Adrenal gland (tissue), 12 donors: ENCODE measurements around the gene SIVA1. TPM values are rescaled to one million over a fixed set of nuclear protein-coding genes. Genes with fewer than 3 reads are reported as not detected.
A peak's percentile ranks its signal among the peaks of the same experiment; 100 is the strongest.

Source experiments
- DNase-seq, 7 donors: peaks; one replicate each; pipeline ENCODE4 v3.0.0-alpha.2; 2019 to 2020
- H3K27ac ChIP-seq, 5 donors: fragments of 200-600 bp; sonication (generic) in 4 of 5; 1 replicate in 3 of 5; 2 replicates in 2 of 5; pipeline versions ENCODE4 v1.5.1 to v1.8.0; 2016 to 2020; ENCODE audit warnings: mild to moderate bottlenecking in 1 of 5
- H3K27me3 ChIP-seq: fragments of 200-600 bp; 2 replicates; pipeline ENCODE4 v1.8.0; 2021
- H3K36me3 ChIP-seq, 2 donors: fragments of 200-600 bp; replicated peaks in 1 of 2; 1 replicate in 1 of 2; 2 replicates in 1 of 2; pipeline versions ENCODE4 v1.5.1 to v1.8.0; 2018 to 2022
- H3K4me1 ChIP-seq, 2 donors: fragments of 200-600 bp; replicated peaks in 1 of 2; 1 replicate in 1 of 2; 2 replicates in 1 of 2; pipeline versions ENCODE4 v1.5.1 to v1.8.0; 2018 to 2021
- H3K4me3 ChIP-seq, 4 donors: fragments of 200-600 bp; sonication (generic) in 3 of 4; one replicate each; pipeline ENCODE4 v1.5.1; 2016 to 2018
- H3K9me3 ChIP-seq, 3 donors: fragments of 200-600 bp; sonication (generic) in 1 of 3; replicated peaks in 1 of 3; 1 replicate in 2 of 3; 2 replicates in 1 of 3; pipeline versions ENCODE4 v1.5.1 to v1.8.0; 2016 to 2021
- CTCF ChIP-seq, 6 experiments: fragments of 450-650 bp in 4 of 6; fragments of 200-600 bp in 2 of 6; sonication (generic) in 1 of 6; IDR thresholded peaks; 1 replicate in 5 of 6; 2 replicates in 1 of 6; pipeline versions ENCODE4 v1.5.1 to v1.8.0; 2016 to 2021; ENCODE audit warnings: antibody characterized with exemption in 6 of 6, mild to moderate bottlenecking in 2 of 6, moderate library complexity in 1 of 6
- POLR2A ChIP-seq, 2 donors: fragments of 450-650 bp; IDR thresholded peaks; one replicate each; pipeline ENCODE4 v1.6.1; 2017; ENCODE audit warnings: antibody characterized with exemption in 2 of 2, mild to moderate bottlenecking in 2 of 2, moderate library complexity in 1 of 2
- WGBS, 4 donors: extraction: QIAGEN DNeasy Blood & Tissue Kit in 2 of 4; methylation state at CpG; one replicate each; pipeline versions ENCODE4 v1.1.5 to v1.1.7; 2013 to 2017; 5-methylcytosine and 5-hydroxymethylcytosine counted together
- intact Hi-C, 2 donors: fragments of 100-400 bp; cut with DNase I; formaldehyde crosslinking; loops; one replicate each; pipeline versions ENCODE4 v1.14.1 to v1.15.0; 2022 to 2023
- polyA plus RNA-seq, 3 donors: library from polyadenylated mRNA; stranded (reverse); fragments of 200-250 nt in 2 of 3; fragments of 350-450 nt in 1 of 3; fragmentation: Illumina TruSeq in 1 of 3; extraction: RNeasy Lipid Tissue Mini Kit (QIAGEN cat#74804) in 1 of 3; gene quantifications; one replicate each; pipeline ENCODE4 v1.2.3, GENCODE V29; 2013 to 2014
- total RNA-seq, 9 donors: library from RNA; depleted of rRNA in 4 of 9; stranded (reverse); fragments of >200 nt in 4 of 9; fragments of 120-200 nt in 1 of 9; fragmentation: NEBNext Ultra II Directional in 1 of 9; extraction: Animal tissue kit (Norgen Biotek cat#: 25700) in 1 of 9; gene quantifications; one replicate each; pipeline versions ENCODE4 v1.1.0 to v1.2.4, GENCODE V29; 2013 to 2023
- donor health status: healthy with polysubstance abuse.
- donor health status: Bipolar disorder and iron deficiency.
- donor health status: DM: yes; HTN: yes; CAD: no.
- donor health status: DM: no; HTN: no; CAD: no.
- donor health status: DM: no; HTN: no; CAD: no.
- donor health status: DM: yes; HTN: yes; CAD: no.

The SIVA1 gene
- total and polyA plus RNA-seq, 12 donors, result 2.0 to 294 (median 83.2) TPM

DNA sequence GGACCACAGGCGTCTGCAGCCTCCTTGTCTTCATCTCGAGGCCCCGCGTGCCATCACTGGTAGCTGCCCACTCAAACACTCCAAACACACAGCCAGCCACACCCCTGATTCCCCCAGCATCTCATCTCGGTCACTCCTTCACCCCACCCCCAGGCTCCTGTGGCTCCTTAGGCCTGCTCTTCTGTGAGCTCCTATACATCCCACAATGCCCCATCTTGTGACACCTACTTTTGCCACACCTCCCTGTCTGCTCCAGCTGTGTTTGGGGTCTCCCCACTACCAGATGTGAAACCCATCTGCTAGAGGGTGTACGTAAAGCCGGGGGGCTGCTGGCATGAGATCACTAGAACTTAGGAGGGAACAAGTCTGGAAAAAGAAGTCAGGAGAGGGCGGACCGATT lies 38.5 kb downstream of the SIVA1 start:
- peaks cover 54 to 84% of the 10 kb centered on the region in 2 donors for H3K4me1 ChIP-seq

DNA sequence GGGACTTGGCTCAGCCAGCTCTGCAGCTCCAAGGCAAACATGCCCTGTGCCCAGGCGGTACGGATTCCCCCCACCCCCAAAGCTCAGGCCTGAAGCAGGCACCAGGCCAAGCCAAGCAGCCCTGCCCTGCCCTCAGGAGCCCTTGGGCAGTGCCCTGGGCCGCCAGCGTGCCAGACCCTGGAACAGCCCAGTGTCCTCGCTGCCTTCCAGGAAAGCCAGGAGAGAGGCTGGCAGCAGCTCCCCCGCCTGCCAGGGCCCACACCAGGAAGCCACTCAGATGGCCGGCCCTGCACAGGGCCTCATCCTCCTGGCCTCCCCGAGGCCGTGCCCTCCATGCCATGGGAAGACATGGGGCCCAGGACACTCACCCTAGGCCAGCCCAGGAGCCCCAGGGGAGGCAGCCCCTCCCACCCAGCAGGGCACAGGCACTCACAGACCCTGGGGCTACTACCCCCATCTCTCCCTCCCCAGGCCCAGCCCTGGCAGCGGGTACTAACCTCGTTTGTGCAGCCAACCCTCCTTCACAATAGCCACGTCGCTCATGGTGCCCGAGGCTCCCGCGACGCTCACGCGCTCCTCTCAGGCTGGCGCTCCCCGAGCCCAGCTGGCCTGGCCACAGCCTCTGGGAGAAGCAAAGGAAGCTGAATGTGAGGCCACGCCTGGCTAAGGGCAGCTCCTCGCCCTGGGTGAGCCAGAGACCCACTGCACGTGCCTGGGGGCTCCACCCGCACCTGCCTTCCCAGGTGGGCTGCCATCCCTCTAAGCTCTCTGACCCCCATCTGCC lies 39.3 kb downstream of the SIVA1 start:
- 43 to 73% (median 48%) methylated on average over 8 to 25 of the region's 25 CpGs for WGBS, 4 donors
- intact Hi-C loops, result no loop called here
- TF ChIP-seq POLR2A (IDR thresholded peaks at IDR 0.05) (peak in 1 of 2 donors; percentile 53), CTCF (IDR thresholded peaks at IDR 0.05) (no peak)
- H3K4me3 ChIP-seq, result no peak overlapping the region
- H3K9me3 ChIP-seq, result no peaks in the 10 kb centered on the region
- DNase-seq, result peak; percentile 89 to 95 (median 92)
- H3K36me3 ChIP-seq, result peaks cover 0 to 21% of the 10 kb centered on the region in 2 donors
- no peaks in the 10 kb centered on the region for H3K27me3 ChIP-seq
- H3K4me1 ChIP-seq, result peaks cover 54 to 77% of the 10 kb centered on the region in 2 donors
- H3K27ac ChIP-seq, result peak overlapping the region; percentile 58 to 97 (median 71)

More for the DNA sequence above, 38.5 kb downstream of the SIVA1 start:
- DNase-seq, result no peak
- 76 to 91% (median 82%) methylated on average over 7 to 9 of the region's 9 CpGs for WGBS, 4 donors
- Histone ChIP-seq H3K4me3 (no peak overlapping the region), H3K36me3 (peaks cover 0 to 21% of the 10 kb centered on the region in 2 donors), H3K27ac (peak overlapping the region; percentile 54 to 97 (median 71)), H3K9me3 (no peaks in the 10 kb centered on the region), H3K27me3 (no peaks in the 10 kb centered on the region)
- intact Hi-C loops, result no loop called here
- no peak for TF ChIP-seq POLR2A (IDR thresholded peaks at IDR 0.05)
- no peak for TF ChIP-seq CTCF (IDR thresholded peaks at IDR 0.05)

GRCh38 chr14:104792945-104793702 lies 40.2 kb downstream of the SIVA1 start:
- Histone ChIP-seq H3K9me3 (no peaks in the 10 kb centered on the region), H3K27ac (peak overlapping the region; percentile 58 to 97 (median 71)), H3K27me3 (no peaks in the 10 kb centered on the region), H3K4me3 (peak overlapping the region in 1 of 4 donors; percentile 96), H3K36me3 (peaks cover 0 to 21% of the 10 kb centered on the region in 2 donors), H3K4me1 (peaks cover 54 to 74% of the 10 kb centered on the region in 2 donors)
- DNase-seq, result no peak
- no peak for TF ChIP-seq POLR2A (IDR thresholded peaks at IDR 0.05)
- TF ChIP-seq CTCF (IDR thresholded peaks at IDR 0.05), result no peak
- 75 to 84% (median 80%) methylated on average over 12 to 16 of the region's 16 CpGs for WGBS, 4 donors
- intact Hi-C loops, result no loop called here

- peaks cover 50 to 69% of the 10 kb centered on the region in 2 donors for H3K4me1 ChIP-seq
- H3K27ac ChIP-seq, result peak overlapping the region in 4 of 5 donors; percentile 69 to 97 (median 82)
- H3K9me3 ChIP-seq, result no peaks in the 10 kb centered on the region
- 71 to 80% (median 74%) methylated on average over 2 of the region's 2 CpGs; no CpG with 5 or more reads in 1 of the 4 donors for WGBS, 4 donors
- peak overlapping the region in 1 of 4 donors; percentile 96 for H3K4me3 ChIP-seq
- peaks cover 0 to 21% of the 10 kb centered on the region in 2 donors for H3K36me3 ChIP-seq
- DNase-seq, result no peak
- TF ChIP-seq POLR2A (IDR thresholded peaks at IDR 0.05) (no peak), CTCF (IDR thresholded peaks at IDR 0.05) (no peak)
- no peaks in the 10 kb centered on the region for H3K27me3 ChIP-seq
- intact Hi-C loops, result no loop called here
These were observed 40.7 kb downstream of the SIVA1 start for GRCh38 chr14:104793703-104793959.
